SK-N-SH (cell line): Measurements from ENCODE around the gene P3R3URF. TPM values are rescaled to one million over a fixed set of nuclear protein-coding genes. Genes with fewer than 3 reads are reported as not detected.

Experiments
- CTCF ChIA-PET: fragments of 300-600, 350-600 bp; formaldehyde crosslinking; extraction: SDS; loops from one replicate; lab custom pipeline; 2021; lab: Yijun Ruan, JAX
- POLR2A ChIA-PET: fragments of 350-600 bp; sonication (Branson Sonifier 250); formaldehyde crosslinking; extraction: SDS; loops from one replicate; lab custom pipeline; 2020; ENCODE audit warnings: antibody characterized with exemption, inconsistent platforms; lab: Yijun Ruan, JAX
- DNase-seq: peaks from one replicate; pipeline ENCODE4 v3.0.0; 2012
- H2AFZ ChIP-seq: fragments of 200-600 bp; sonication (generic); 2 replicates; pipeline ENCODE4 v1.8.1; 2016; ENCODE audit warnings: antibody characterized with exemption, mild to moderate bottlenecking, low read depth
- H3F3A ChIP-seq: fragments of 200-600 bp; sonication (generic); replicated peaks from 2 replicates; pipeline ENCODE3; 2016; ENCODE audit warnings: antibody characterized with exemption, mild to moderate bottlenecking; ENCODE audit not compliant: insufficient read depth
- H3K27ac ChIP-seq, 2 experiments: fragments of 200-500 bp in 1 of 2; fragments of 200-600 bp in 1 of 2; sonication (Bioruptor generic) in 1 of 2; sonication (generic), shearing (Covaris generic) in 1 of 2; 2 replicates each; pipeline versions ENCODE4 v1.5.1 to v1.6.1; 2014 to 2016; ENCODE audit warnings: low read depth in 2 of 2, inconsistent platforms in 1 of 2, low read length in 1 of 2, mild to moderate bottlenecking in 1 of 2, mixed read lengths in 1 of 2
- H3K27me3 ChIP-seq: fragments of 200-600 bp; sonication (generic), shearing (Covaris generic); 2 replicates; pipeline ENCODE4 v1.6.1; 2016; ENCODE audit warnings: mixed run types; ENCODE audit not compliant: insufficient read depth
- H3K36me3 ChIP-seq, 2 experiments: fragments of 200-500 bp in 1 of 2; fragments of 200-600 bp in 1 of 2; sonication (Bioruptor generic) in 1 of 2; sonication (generic) in 1 of 2; replicated peaks in 1 of 2; 2 replicates each; pipeline versions ENCODE3 to v1.5.1; 2014 to 2016; ENCODE audit warnings: low read length in 1 of 2, mild to moderate bottlenecking in 1 of 2; ENCODE audit not compliant: insufficient read depth in 2 of 2, control insufficient read depth in 1 of 2
- H3K4me1 ChIP-seq, 2 experiments: fragments of 200-500 bp in 1 of 2; fragments of 200-600 bp in 1 of 2; sonication (Bioruptor generic) in 1 of 2; sonication (generic), shearing (Covaris generic) in 1 of 2; 2 replicates each; pipeline versions ENCODE4 v1.5.1 to v1.6.1; 2014 to 2016; ENCODE audit warnings: low read depth in 1 of 2, low read length in 1 of 2, mixed run types in 1 of 2; ENCODE audit not compliant: insufficient read depth in 2 of 2, control insufficient read depth in 1 of 2
- H3K4me2 ChIP-seq: fragments of 200-600 bp; sonication (generic), shearing (Covaris generic); 2 replicates; pipeline ENCODE4 v1.6.1; 2017; ENCODE audit warnings: mixed run types
- H3K4me3 ChIP-seq, 2 experiments: fragments of 200-500 bp in 1 of 2; fragments of 200-600 bp in 1 of 2; sonication (Bioruptor generic) in 1 of 2; sonication (generic), shearing (Covaris generic) in 1 of 2; 2 replicates each; pipeline versions ENCODE4 v1.5.1 to v1.8.1; 2014 to 2016; ENCODE audit warnings: low read depth in 2 of 2, inconsistent platforms in 1 of 2, low read length in 1 of 2, mild to moderate bottlenecking in 1 of 2, mixed read lengths in 1 of 2, moderate library complexity in 1 of 2
- H3K79me2 ChIP-seq: fragments of 200-600 bp; sonication (generic); 2 replicates; pipeline ENCODE4 v1.8.1; 2017; ENCODE audit warnings: mild to moderate bottlenecking; ENCODE audit not compliant: insufficient read depth
- H3K9ac ChIP-seq: fragments of 200-600 bp; sonication (generic); 2 replicates; pipeline ENCODE4 v1.6.1; 2017; ENCODE audit warnings: mixed run types
- H3K9me2 ChIP-seq: fragments of 200-600 bp; sonication (generic); 2 replicates; pipeline ENCODE4 v1.6.1; 2017; ENCODE audit warnings: mixed run types
- H3K9me3 ChIP-seq: fragments of 200-600 bp; sonication (generic); 2 replicates; pipeline ENCODE4 v1.6.1; 2017; ENCODE audit warnings: mixed run types, mild to moderate bottlenecking, moderate library complexity
- H4K20me1 ChIP-seq: fragments of 200-600 bp; sonication (generic); 2 replicates; pipeline ENCODE4 v1.6.1; 2017; ENCODE audit warnings: mild to moderate bottlenecking, mixed run types; ENCODE audit not compliant: insufficient read depth
- CTCF ChIP-seq: fragments of 200-600 bp; sonication (generic); IDR thresholded peaks from 2 replicates; pipeline ENCODE4 v1.6.1; 2017; ENCODE audit warnings: antibody characterized with exemption, mild to moderate bottlenecking, moderate library complexity
- ELF1 ChIP-seq: IDR thresholded peaks from 2 replicates; pipeline ENCODE4 v1.4.0; 2012
- MAX ChIP-seq: IDR thresholded peaks from 2 replicates; pipeline ENCODE4 v1.4.0; 2012; ENCODE audit warnings: low read depth
- MXI1 ChIP-seq: IDR thresholded peaks from 2 replicates; pipeline ENCODE4 v1.6.1; 2012; ENCODE audit warnings: mild to moderate bottlenecking, low read depth, low read length, improper control_type of control experiment
- POLR2AphosphoS5 ChIP-seq: IDR thresholded peaks from 2 replicates; pipeline ENCODE4 v1.6.1; 2012; ENCODE audit warnings: low read depth, low read length
- RAD21 ChIP-seq: IDR thresholded peaks from 2 replicates; pipeline ENCODE4 v1.6.1; 2012; ENCODE audit warnings: mild to moderate bottlenecking, low read length
- RCOR1 ChIP-seq: fragments of 150-350 bp; IDR thresholded peaks from 2 replicates; pipeline ENCODE4 v1.6.1; 2017; ENCODE audit warnings: antibody characterized with exemption, low read length
- REST ChIP-seq: IDR thresholded peaks from 2 replicates; pipeline ENCODE4 v1.6.1; 2012; ENCODE audit warnings: mild to moderate bottlenecking, low read depth, low read length, moderate library complexity
- SIN3A ChIP-seq: IDR thresholded peaks from 2 replicates; pipeline ENCODE4 v1.6.1; 2012; ENCODE audit warnings: low read depth, mild to moderate bottlenecking, low read length, moderate library complexity, borderline replicate concordance
- TAF1 ChIP-seq: IDR thresholded peaks from 2 replicates; pipeline ENCODE4 v1.6.1; 2012; ENCODE audit warnings: low read depth, mild to moderate bottlenecking, low read length, moderate library complexity, borderline replicate concordance
- TCF12 ChIP-seq: IDR thresholded peaks from 2 replicates; pipeline ENCODE4 v1.4.0; 2012
- ZBTB33 ChIP-seq: IDR thresholded peaks from 2 replicates; pipeline ENCODE4 v1.4.0; 2012; ENCODE audit warnings: low read depth, borderline replicate concordance
- WGBS: methylation state at CpG from one replicate; pipeline ENCODE4 v1.1.6; 2017; ENCODE audit warnings: low lambda C conversion rate; 5-methylcytosine and 5-hydroxymethylcytosine counted together
- polyA plus RNA-seq, 3 experiments: library from polyadenylated mRNA; depleted of rRNA; stranded (reverse); fragments of >200 nt; gene quantifications; 2 replicates each; pipeline ENCODE4 v1.2.3, GENCODE V29; 2012

The P3R3URF gene
- polyA plus RNA-seq, 1 of the 3 experiments (the other 2 are of a cell fraction): not detected

GRCh38 chr1:46197964-46198811 is 21.9 kb upstream of the P3R3URF start, which contains the start of gene POMGNT1:
Gene POMGNT1, minus strand, starts transcription at chr1:46198434. Its CDS starts 613 bp downstream, at chr1:46197821.
- Histone ChIP-seq H3K4me2 (peak within 1 kb of the TSS; percentile 83), H3K9ac (peak within 1 kb of the TSS; percentile 82), H3K79me2 (peaks cover 33% of the 10 kb centered on the region), H3K27ac (peak within 1 kb of the TSS; percentile 45 to 77), H3K9me3 (no peaks in the 10 kb centered on the region), H3K9me2 (no peaks in the 10 kb centered on the region), H3K4me3 (peak within 1 kb of the TSS; percentile 70 to 76), H4K20me1 (no peaks in the 10 kb centered on the region), H3K27me3 (no peaks in the 10 kb centered on the region), H2AFZ (peak within 1 kb of the TSS; percentile 87; the same call in 1 of the 2 replicates), H3K36me3 (peaks cover 5 to 34% of the 10 kb centered on the region in 2 experiments), H3F3A (peaks cover 8% of the 10 kb centered on the region), H3K4me1 (peaks cover 5 to 14% of the 10 kb centered on the region in 2 experiments; a peak in 2 of 4 replicates)
- POLR2A ChIA-PET: interaction anchor here (1.4 kb wide), 1 partner anchor 66 kb away, joined by 4 read pairs; the partner anchor contains the start of gene PIK3R3
- WGBS: 20% methylated on average over 1 of the region's 67 CpGs
- DNase-seq: peak; percentile 98
- no peak for TF ChIP-seq ELF1
- TF ChIP-seq MAX: no peak
- peak; percentile 53; the same call in 1 of the 2 replicates for TF ChIP-seq TAF1
- peak; percentile 47; the same call in 1 of the 2 replicates for TF ChIP-seq CTCF
- peak; percentile 44; the same call in 1 of the 2 replicates for TF ChIP-seq MXI1
- TF ChIP-seq POLR2AphosphoS5: peak; percentile 65; the same call in 1 of the 2 replicates
- peak; percentile 40; the same call in 1 of the 2 replicates for TF ChIP-seq SIN3A
- TF ChIP-seq RAD21: peak; percentile 50
- TF ChIP-seq RCOR1: peak; percentile 31; the same call in 1 of the 2 replicates
- TF ChIP-seq TCF12: no peak
- 0 out of 2 replicates have a peak, but pooled peaks have one; percentile 11 for TF ChIP-seq REST
- no peak for TF ChIP-seq ZBTB33
- CTCF ChIA-PET: interaction anchor here (1.2 to 3.5 kb wide), 6 partner anchors 11 to 161 kb away, joined by 3 to 15 read pairs (median 6); no protein-coding TSS in a partner anchor
